ENCODE data around the gene IGSF5.
"Not testable (repeated sequence)": the region's sequence is repeated elsewhere in the genome, so short reads cannot be mapped to it uniquely, and the experiment has no call there.

Gene IGSF5

GRCh38 chr21:39744883-39745282 lies at the start of gene IGSF5:
Gene IGSF5 (plus strand): TSS chr21:39745183. CDS start chr21:39745510, 327 bp downstream.
- not testable (repeated sequence) for DNase-seq

GRCh38 chr21:39696196-39696595 lies 48.8 kb upstream of the IGSF5 start:
- no peak for DNase-seq

- peak; percentile 92 for DNase-seq
These were observed 48.4 kb upstream of the IGSF5 start for GRCh38 chr21:39696618-39697017.

GRCh38 chr21:39700318-39700717 lies 44.7 kb upstream of the IGSF5 start:
- no peak for DNase-seq

- DNase-seq = no peak
These were observed 41.4 kb upstream of the IGSF5 start for GRCh38 chr21:39703578-39703977.

- peak; percentile 19 for DNase-seq
These were observed 39.1 kb upstream of the IGSF5 start for GRCh38 chr21:39705849-39706248.

- no peak for DNase-seq
These were observed 37.7 kb upstream of the IGSF5 start for GRCh38 chr21:39707316-39707715.

- DNase-seq = no peak
These were observed 34.1 kb upstream of the IGSF5 start for GRCh38 chr21:39710866-39711265.

- DNase-seq = no peak
These were observed 32.7 kb upstream of the IGSF5 start for GRCh38 chr21:39712273-39712672.

- peak; percentile 50 for DNase-seq
These were observed 32.0 kb upstream of the IGSF5 start for GRCh38 chr21:39712976-39713375.

GRCh38 chr21:39713905-39714304 lies 31.1 kb upstream of the IGSF5 start:
- DNase-seq = no peak

- no peak for DNase-seq
These were observed 30.7 kb upstream of the IGSF5 start for GRCh38 chr21:39714331-39714730.

GRCh38 chr21:39715804-39716397 lies 29.1 kb upstream of the IGSF5 start:
- peak; percentile 66 for DNase-seq

GRCh38 chr21:39720126-39720778 lies 24.7 kb upstream of the IGSF5 start:
- no peak for DNase-seq

GRCh38 chr21:39721885-39722284 lies 23.1 kb upstream of the IGSF5 start:
- no peak for DNase-seq

GRCh38 chr21:39724944-39725343 lies 20.0 kb upstream of the IGSF5 start:
- no peak for DNase-seq

- no peak for DNase-seq
These were observed 18.9 kb upstream of the IGSF5 start for GRCh38 chr21:39726133-39726532.

GRCh38 chr21:39727401-39728120 lies 17.4 kb upstream of the IGSF5 start:
- DNase-seq = no peak

- DNase-seq = no peak
These were observed 16.6 kb upstream of the IGSF5 start for GRCh38 chr21:39728341-39728740.

GRCh38 chr21:39730418-39731157 lies 14.4 kb upstream of the IGSF5 start:
- no peak for DNase-seq

GRCh38 chr21:39736716-39737115 lies 8.3 kb upstream of the IGSF5 start:
- no peak for DNase-seq

- DNase-seq = no peak
These were observed 7.5 kb upstream of the IGSF5 start for GRCh38 chr21:39737376-39738000.

- no peak for DNase-seq
These were observed 6.4 kb upstream of the IGSF5 start for GRCh38 chr21:39738566-39738965.

All from NCI-H1092 treated with DMSO at 0.1 percent for 48 hours (cell line).